Suprapubic skin (tissue), 4 donors: ENCODE results near the gene KRT12. TPM values are rescaled to one million over a fixed set of nuclear protein-coding genes. Genes with fewer than 3 reads are reported as not detected.
"Not testable (repeated sequence)": the region's sequence is repeated elsewhere in the genome, so short reads cannot be mapped to it uniquely, and the experiment has no call there.

Experiments
- DNase-seq, 2 donors: peaks; one replicate each; pipeline ENCODE4 v3.0.0-alpha.2; 2019; ENCODE audit warnings: low spot score in 2 of 2
- H3K27ac ChIP-seq: fragments of 200-600 bp; sonication (generic); one replicate; pipeline ENCODE4 v1.5.1; 2019
- H3K27me3 ChIP-seq: fragments of 200-600 bp; sonication (generic); one replicate; pipeline ENCODE4 v1.5.1; 2019
- H3K36me3 ChIP-seq: fragments of 200-600 bp; sonication (generic); one replicate; pipeline ENCODE4 v1.5.1; 2019
- H3K4me1 ChIP-seq: fragments of 200-600 bp; sonication (generic); one replicate; pipeline ENCODE4 v1.5.1; 2019
- H3K4me3 ChIP-seq: fragments of 200-600 bp; sonication (generic); one replicate; pipeline ENCODE4 v1.5.1; 2019; ENCODE audit warnings: mild to moderate bottlenecking
- H3K9me3 ChIP-seq: fragments of 200-600 bp; sonication (generic); one replicate; pipeline ENCODE4 v1.5.1; 2019
- EP300 ChIP-seq: sonication (generic); formaldehyde crosslinking; IDR thresholded peaks from one replicate; pipeline ENCODE4 v1.6.1; 2017; ENCODE audit warnings: antibody characterized with exemption
- POLR2A ChIP-seq, 2 donors: fragments of 450-650 bp; IDR thresholded peaks; one replicate each; pipeline ENCODE4 v1.6.1; 2017; ENCODE audit warnings: antibody characterized with exemption in 2 of 2, mild to moderate bottlenecking in 2 of 2, moderate library complexity in 2 of 2
- POLR2AphosphoS5 ChIP-seq, 3 donors: sonication (generic); formaldehyde crosslinking; IDR thresholded peaks; one replicate each; pipeline ENCODE4 v1.6.1; 2017; ENCODE audit warnings: antibody characterized with exemption in 3 of 3
- WGBS: methylation state at CpG from one replicate; pipeline ENCODE4 v1.1.5; 2018; 5-methylcytosine and 5-hydroxymethylcytosine counted together
- total RNA-seq, 4 donors: library from RNA; depleted of rRNA; stranded (reverse); fragments of >200 nt; gene quantifications; one replicate each; pipeline ENCODE4 v1.1.0, GENCODE V29; 2016
- TF ChIP-seq, protein P1 (sequence below), 2 donors: fragments of 200-600 bp in 1 of 2; fragments of 450-650 bp in 1 of 2; sonication (generic) in 1 of 2; IDR thresholded peaks; one replicate each; pipeline ENCODE4 v1.5.1; 2016 to 2019; ENCODE audit warnings: antibody characterized with exemption in 2 of 2, mild to moderate bottlenecking in 1 of 2, moderate library complexity in 1 of 2

The KRT12 gene
- total RNA-seq, 4 donors from 2014 or later = not detected

GRCh38 chr17:40870136-40870535, 3.1 kb upstream of the KRT12 start:
- no peaks in the 10 kb centered on the region for H3K9me3 ChIP-seq
- no peaks in the 10 kb centered on the region for H3K27me3 ChIP-seq
- no peaks in the 10 kb centered on the region for H3K36me3 ChIP-seq
- H3K27ac ChIP-seq = no peak overlapping the region
- no peak for DNase-seq
- no peak overlapping the region for H3K4me3 ChIP-seq
- WGBS = 83% methylated on average over 4 of the region's 4 CpGs
- TF ChIP-seq POLR2AphosphoS5 (IDR thresholded peaks at IDR 0.05) (no peak), EP300 (no peak), POLR2A (IDR thresholded peaks at IDR 0.05) (no peak)
- TF ChIP-seq, protein P1, sequence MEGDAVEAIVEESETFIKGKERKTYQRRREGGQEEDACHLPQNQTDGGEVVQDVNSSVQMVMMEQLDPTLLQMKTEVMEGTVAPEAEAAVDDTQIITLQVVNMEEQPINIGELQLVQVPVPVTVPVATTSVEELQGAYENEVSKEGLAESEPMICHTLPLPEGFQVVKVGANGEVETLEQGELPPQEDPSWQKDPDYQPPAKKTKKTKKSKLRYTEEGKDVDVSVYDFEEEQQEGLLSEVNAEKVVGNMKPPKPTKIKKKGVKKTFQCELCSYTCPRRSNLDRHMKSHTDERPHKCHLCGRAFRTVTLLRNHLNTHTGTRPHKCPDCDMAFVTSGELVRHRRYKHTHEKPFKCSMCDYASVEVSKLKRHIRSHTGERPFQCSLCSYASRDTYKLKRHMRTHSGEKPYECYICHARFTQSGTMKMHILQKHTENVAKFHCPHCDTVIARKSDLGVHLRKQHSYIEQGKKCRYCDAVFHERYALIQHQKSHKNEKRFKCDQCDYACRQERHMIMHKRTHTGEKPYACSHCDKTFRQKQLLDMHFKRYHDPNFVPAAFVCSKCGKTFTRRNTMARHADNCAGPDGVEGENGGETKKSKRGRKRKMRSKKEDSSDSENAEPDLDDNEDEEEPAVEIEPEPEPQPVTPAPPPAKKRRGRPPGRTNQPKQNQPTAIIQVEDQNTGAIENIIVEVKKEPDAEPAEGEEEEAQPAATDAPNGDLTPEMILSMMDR (IDR thresholded peaks at IDR 0.05) = no peak
- H3K4me1 ChIP-seq = no peaks in the 10 kb centered on the region

GRCh38 chr17:40864661-40865390, 2.2 kb downstream of the KRT12 start:
- WGBS = 73% methylated on average over 14 of the region's 14 CpGs
- DNase-seq = no peak
- no peak overlapping the region for H3K27ac ChIP-seq
- no peaks in the 10 kb centered on the region for H3K9me3 ChIP-seq
- no peaks in the 10 kb centered on the region for H3K36me3 ChIP-seq
- TF ChIP-seq, protein P1 (IDR thresholded peaks at IDR 0.05) = no peak
- TF ChIP-seq POLR2A (IDR thresholded peaks at IDR 0.05) (no peak), EP300 (no peak), POLR2AphosphoS5 (IDR thresholded peaks at IDR 0.05) (no peak)
- H3K4me3 ChIP-seq = no peak overlapping the region
- no peaks in the 10 kb centered on the region for H3K4me1 ChIP-seq
- no peaks in the 10 kb centered on the region for H3K27me3 ChIP-seq

GRCh38 chr17:40862985-40863733, 3.9 kb downstream of the KRT12 start:
- no peaks in the 10 kb centered on the region for H3K36me3 ChIP-seq
- TF ChIP-seq, protein P1 (IDR thresholded peaks at IDR 0.05) = no peak
- TF ChIP-seq EP300 (no peak), POLR2A (IDR thresholded peaks at IDR 0.05) (no peak), POLR2AphosphoS5 (IDR thresholded peaks at IDR 0.05) (no peak)
- no peaks in the 10 kb centered on the region for H3K27me3 ChIP-seq
- H3K4me1 ChIP-seq = no peaks in the 10 kb centered on the region
- H3K9me3 ChIP-seq = no peaks in the 10 kb centered on the region
- 73% methylated on average over 38 of the region's 39 CpGs for WGBS
- DNase-seq = no peak
- H3K27ac ChIP-seq = no peak overlapping the region
- H3K4me3 ChIP-seq = no peak overlapping the region

- DNase-seq = no peak
- Histone ChIP-seq H3K4me1 (peaks cover 24% of the 10 kb centered on the region), H3K4me3 (no peak overlapping the region), H3K27ac (no peak overlapping the region), H3K27me3 (no peaks in the 10 kb centered on the region), H3K9me3 (no peaks in the 10 kb centered on the region), H3K36me3 (no peaks in the 10 kb centered on the region)
- TF ChIP-seq, protein P1 (IDR thresholded peaks at IDR 0.05) = no peak
- no peak for TF ChIP-seq POLR2AphosphoS5 (IDR thresholded peaks at IDR 0.05)
- no peak for TF ChIP-seq POLR2A (IDR thresholded peaks at IDR 0.05)
- no peak for TF ChIP-seq EP300
- 76% methylated on average over 2 of the region's 2 CpGs for WGBS
Measured at GRCh38 chr17:40859536-40859935, 7.5 kb downstream of the KRT12 start.

GRCh38 chr17:40858667-40859066, 8.4 kb downstream of the KRT12 start:
- not testable (repeated sequence) for DNase-seq
- 73% methylated on average over 2 of the region's 2 CpGs for WGBS

More at GRCh38 chr17:40858667-40859066, 8.4 kb downstream of the KRT12 start:
- not testable (repeated sequence) for H3K36me3 ChIP-seq, H3K4me3 ChIP-seq, H3K27ac ChIP-seq, H3K27me3 ChIP-seq, H3K9me3 ChIP-seq
- peaks cover 33% of the 10 kb centered on the region for H3K4me1 ChIP-seq
